OCI-M2 (cell line): Measurements from ENCODE around the gene STK17B.
"Not testable (repeated sequence)": the region's sequence is repeated elsewhere in the genome, so short reads cannot be mapped to it uniquely, and the experiment has no call there.

Source experiments
- DNase-seq: peaks from one replicate; lab custom pipeline; 2025; ENCODE audit not compliant: unreplicated experiment; lab: John Stamatoyannopoulos, UW

Gene STK17B

DNA sequence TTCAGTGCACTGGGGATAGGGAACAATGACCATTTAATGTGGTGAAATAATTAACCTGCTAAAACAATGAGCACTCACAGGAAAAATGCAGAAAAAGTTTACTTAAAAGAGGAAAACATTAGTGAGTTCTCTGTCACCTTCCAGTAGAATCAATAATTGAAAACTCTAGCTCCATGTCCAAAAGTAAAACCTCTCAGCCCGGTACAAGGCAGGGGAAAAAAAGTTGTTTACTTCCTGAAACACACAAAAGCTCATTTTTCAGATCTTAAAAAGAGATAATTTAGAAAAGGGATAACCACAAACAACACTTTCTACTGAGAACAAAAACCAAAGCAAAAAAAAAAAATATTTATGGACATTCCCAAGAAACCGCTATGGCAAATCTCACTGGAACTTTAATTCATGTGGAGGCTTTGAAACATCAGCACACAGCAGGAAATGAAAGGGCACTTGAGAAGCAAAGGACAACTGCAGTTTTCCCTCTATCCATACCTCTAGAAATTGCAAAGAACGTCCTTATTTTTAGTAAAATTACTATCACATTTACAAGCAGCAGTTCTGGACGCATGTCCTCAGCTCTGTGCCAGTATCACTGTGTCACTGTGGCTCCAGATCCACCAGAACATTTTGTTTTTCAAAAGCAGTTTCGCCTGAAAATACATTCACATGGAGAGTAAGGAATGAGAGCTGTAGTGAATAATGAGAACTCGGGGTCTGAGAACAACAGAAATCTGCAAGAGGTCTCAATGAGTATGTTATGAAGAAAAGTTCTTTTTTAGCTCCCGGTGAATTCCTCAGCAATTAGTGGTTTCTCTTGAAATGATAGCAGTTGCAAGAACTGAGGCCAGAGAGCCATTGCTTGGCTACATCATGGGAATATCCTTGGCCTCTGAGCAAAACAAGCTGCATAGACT is 58.1 kb downstream of the STK17B start:
- DNase-seq = no peak

DNA sequence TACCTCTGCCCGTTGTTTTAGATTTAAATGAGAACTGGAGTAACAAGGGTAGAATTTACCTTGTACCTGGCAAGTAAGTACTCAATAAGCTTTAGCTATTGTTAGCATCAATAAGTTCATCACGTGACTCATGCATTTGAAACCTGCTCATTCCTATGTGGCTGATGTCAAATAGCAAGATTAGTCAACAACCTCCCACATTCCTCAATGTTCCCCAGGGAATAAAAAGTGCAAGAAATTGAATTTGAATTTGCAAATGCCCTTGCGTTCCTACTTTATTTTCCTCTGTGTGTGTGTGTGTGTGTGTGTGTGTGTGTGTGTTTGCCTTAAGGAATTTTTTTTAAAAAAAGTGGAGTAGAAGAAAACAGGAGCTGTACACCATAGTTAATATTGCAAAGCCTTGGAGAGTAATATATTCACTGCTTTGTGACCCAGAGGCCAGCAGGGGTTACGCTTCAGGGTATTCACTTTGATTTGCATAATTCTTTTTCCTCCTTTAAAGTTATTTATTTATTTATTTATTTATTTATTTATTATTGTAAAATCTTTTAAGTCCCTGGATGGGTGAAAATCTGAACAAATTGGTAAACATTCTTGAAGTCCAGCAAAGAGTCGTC is 58.9 kb downstream of the STK17B start:
- DNase-seq = no peak

- no peak for DNase-seq
Observed at GRCh38 chr2:196108604-196109003, 62.8 kb downstream of the STK17B start.

GRCh38 chr2:196105951-196106350 is 65.4 kb downstream of the STK17B start:
- DNase-seq = no peak

- DNase-seq = no peak
Observed at GRCh38 chr2:196104066-196104465, 67.3 kb downstream of the STK17B start.

DNA sequence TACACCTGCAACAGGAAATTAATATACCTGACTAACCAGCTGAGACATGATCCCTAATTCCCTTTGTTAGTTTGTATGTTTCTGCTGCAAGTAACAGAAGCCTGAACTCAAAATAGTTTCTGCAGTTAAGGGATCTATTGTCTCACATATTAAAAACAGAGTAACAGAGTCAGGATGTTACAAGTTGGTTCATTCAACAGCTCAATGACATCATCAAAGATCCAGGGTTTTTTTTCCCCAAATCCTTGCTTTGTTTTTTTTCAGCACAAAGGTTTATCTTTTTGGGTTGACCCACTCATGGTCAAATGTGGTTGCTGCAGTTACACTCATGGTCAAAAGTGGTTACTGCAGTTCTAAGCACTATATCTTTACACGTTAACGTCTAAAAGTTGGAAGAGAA is 67.8 kb downstream of the STK17B start:
- no peak for DNase-seq

- peak; percentile 50 for DNase-seq
Observed at GRCh38 chr2:196101325-196101991, 69.9 kb downstream of the STK17B start.

DNA sequence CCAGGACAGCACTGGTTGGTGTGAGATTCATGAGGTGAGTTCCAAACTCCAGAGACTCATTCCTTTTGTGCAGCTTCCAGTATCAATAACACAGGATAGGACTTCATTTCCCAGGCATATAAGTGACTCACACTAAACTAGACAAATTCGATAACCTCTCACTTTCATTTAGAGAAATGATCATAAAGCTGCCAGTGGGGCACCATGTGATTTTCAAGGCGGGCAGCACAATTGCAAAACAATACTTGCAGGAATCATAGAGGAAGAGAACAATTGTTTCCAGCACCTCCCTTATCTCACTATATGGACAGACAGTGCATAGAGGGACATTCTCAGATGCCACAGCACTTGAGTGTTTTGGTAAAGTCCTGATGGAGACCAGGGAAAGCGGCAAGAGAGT is 71.5 kb downstream of the STK17B start:
- DNase-seq = no peak

GRCh38 chr2:196097864-196098660 is 73.3 kb downstream of the STK17B start:
- no peak for DNase-seq

- DNase-seq = no peak
Observed at GRCh38 chr2:196096982-196097745, 74.2 kb downstream of the STK17B start.

GRCh38 chr2:196096264-196096663 is 75.1 kb downstream of the STK17B start:
- DNase-seq = no peak

DNA sequence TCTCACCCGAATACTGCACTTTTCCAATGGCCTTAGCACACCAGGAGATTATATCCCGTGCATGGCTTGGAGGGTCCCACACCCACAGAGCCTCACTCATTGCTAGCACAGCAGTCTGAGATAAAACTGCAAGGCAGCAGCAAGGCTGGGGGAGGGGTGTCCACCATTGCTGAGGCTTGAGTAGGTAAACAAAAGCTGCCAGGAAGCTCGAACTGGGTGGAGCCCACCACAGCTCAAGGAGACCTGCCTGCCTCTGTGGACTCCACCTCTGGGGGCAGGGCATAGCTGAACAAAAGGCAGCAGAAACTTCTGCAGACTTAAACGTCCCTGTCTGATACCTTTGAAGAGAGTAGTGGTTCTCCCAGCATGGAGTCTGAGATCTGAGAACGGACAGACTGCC is 81.9 kb downstream of the STK17B start:
- DNase-seq = not testable (repeated sequence)

DNA sequence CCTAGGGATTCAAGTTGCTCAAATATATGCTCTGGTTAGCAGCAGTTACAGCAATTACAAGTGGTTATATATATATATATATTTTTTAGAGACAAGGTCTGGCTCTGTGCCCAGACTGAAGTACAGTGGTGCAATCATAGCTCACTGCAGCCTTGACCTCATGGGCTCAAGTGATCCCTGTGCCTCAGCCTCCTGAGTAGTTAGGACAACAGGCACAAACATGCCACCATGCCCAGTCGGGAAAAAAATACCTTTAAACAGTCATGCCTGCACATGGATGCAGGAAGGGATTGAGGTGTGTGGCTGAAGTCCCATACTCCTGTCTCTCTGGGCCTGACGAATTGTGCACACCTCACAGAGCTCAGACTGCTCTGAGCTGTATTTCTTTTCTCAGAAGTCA is 83.2 kb downstream of the STK17B start:
- no peak for DNase-seq

DNA sequence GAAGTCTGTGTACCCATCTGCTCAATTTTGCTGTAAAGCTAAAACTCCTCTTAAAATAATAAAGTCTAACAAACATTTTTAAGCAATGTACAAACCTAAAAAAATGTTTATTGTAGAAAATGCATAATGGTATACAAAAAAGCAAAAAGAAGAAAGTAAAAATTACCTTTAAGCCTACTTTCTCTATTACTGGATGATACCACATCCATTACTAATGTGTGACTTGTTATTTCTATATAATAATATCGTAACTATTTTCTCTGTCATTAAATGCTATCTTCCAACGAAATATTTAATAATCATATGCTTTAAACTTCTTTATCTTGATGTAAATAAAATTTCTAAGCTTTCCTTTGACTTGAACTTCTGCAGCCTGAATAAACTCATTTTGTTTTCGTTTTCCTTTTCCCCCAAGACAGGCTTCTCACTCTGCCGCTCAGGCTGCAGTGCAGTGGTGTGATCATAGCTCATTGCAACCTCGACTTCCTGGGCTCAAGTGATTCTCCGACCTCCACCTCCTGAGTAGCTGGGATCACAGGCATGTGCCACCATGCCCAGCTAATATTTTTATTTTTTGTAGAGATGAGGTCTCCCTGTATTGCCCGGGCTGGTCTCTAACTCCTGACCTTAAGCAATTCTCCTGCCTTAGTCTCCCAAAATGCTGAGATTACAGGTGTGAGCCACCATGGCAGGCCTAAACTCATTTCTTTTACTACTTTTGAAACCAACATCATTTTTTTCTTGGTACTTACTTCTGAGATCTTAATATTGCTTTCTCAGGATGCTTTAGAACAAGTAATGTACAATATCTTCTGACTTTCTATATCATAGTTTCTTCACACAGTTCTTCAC is 84.6 kb downstream of the STK17B start:
- no peak for DNase-seq

- DNase-seq = no peak
Observed at GRCh38 chr2:196083601-196084000, 87.8 kb downstream of the STK17B start.
